Mononuclear cell (primary cell): ENCODE results near the gene KCNAB1. TPM values are rescaled to one million over a fixed set of nuclear protein-coding genes. Genes with fewer than 3 reads are reported as not detected.
"Not testable (repeated sequence)": the region's sequence is repeated elsewhere in the genome, so short reads cannot be mapped to it uniquely, and the experiment has no call there.

Source experiments
- H3K27me3 ChIP-seq: 2 replicates; pipeline ENCODE4 v1.6.0; 2011; ENCODE audit warnings: low read length, control low read depth; ENCODE audit not compliant: insufficient read depth
- H3K4me1 ChIP-seq: 2 replicates; pipeline ENCODE4 v1.5.1; 2011; ENCODE audit warnings: mild to moderate bottlenecking, low read length, control low read depth; ENCODE audit not compliant: insufficient read depth
- H3K4me3 ChIP-seq: 2 replicates; pipeline ENCODE4 v1.5.1; 2011; ENCODE audit warnings: mild to moderate bottlenecking, low read length, moderate library complexity
- H3K9me3 ChIP-seq: 2 replicates; pipeline ENCODE4 v1.5.1; 2011; ENCODE audit warnings: low read depth, mild to moderate bottlenecking, control low read depth, low read length
- total RNA-seq: library from RNA; depleted of rRNA; stranded (reverse); fragments of >200 nt; gene quantifications from one replicate; pipeline ENCODE4 v1.2.3, GENCODE V29; 2012

The KCNAB1 gene
- total RNA-seq, 1 donor, result not detected

DNA sequence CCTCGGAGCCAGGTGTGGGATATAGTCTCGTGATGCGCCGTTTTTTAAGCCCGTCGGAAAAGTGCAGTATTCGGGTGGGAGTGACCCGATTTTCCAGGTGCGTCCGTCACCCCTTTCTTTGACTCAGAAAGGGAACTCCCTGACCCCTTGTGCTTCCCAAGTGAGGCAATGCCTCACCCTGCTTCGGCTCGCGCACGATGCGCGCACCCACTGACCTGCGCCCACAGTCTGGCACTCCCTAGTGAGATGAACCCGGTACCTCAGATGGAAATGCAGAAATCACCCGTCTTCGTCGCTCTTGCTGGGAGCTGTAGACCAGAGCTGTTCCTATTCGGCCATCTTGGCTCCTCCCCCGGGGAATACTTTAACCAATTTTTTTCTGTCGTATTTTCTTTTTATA is 164.3 kb downstream of the KCNAB1 start:
- H3K9me3 ChIP-seq, H3K4me3 ChIP-seq, H3K4me1 ChIP-seq: not testable (repeated sequence)
- peaks cover 14% of the 10 kb centered on the region for H3K27me3 ChIP-seq

DNA sequence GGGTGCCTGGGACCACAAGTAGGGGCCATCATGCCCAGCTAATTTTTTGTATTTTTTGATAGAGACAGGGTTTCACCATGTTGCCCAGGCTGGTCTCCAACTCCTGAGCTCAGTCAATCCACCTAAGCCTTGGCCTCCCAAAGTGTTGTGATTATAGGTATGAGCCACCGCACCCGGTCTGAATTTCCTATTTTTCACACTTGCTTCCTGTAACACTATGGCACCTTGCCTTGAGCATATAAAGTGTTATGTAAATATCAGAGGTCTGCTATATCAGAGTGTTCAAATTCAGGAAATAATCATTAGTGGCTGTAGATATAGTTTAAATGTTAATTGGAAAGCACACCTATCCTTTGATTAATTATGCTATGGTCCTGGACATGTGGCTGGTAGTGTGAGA is 165.2 kb downstream of the KCNAB1 start:
- H3K27me3 ChIP-seq, result peaks cover 24% of the 10 kb centered on the region
- no peak overlapping the region for H3K4me3 ChIP-seq
- no peaks in the 10 kb centered on the region for H3K4me1 ChIP-seq
- no peaks in the 10 kb centered on the region for H3K9me3 ChIP-seq

DNA sequence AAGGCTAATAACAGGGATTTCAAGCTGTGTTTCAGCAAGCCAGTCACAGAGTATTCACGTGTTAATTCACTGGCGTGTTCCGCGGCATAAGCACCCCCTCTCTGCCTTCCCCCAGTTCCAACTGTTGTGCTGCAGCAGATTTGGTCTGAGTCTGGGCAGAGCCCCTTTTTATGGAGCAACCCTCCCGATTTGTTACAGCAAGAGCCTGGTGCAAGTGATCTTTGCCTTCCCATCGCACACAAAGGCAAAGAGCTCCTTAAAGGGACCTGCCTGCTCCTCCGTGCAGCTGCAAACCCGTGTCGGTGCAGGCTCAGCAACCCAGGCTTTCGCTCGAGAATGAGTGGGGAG is 170.5 kb downstream of the KCNAB1 start:
- H3K27me3 ChIP-seq, result peaks cover 50% of the 10 kb centered on the region

DNA sequence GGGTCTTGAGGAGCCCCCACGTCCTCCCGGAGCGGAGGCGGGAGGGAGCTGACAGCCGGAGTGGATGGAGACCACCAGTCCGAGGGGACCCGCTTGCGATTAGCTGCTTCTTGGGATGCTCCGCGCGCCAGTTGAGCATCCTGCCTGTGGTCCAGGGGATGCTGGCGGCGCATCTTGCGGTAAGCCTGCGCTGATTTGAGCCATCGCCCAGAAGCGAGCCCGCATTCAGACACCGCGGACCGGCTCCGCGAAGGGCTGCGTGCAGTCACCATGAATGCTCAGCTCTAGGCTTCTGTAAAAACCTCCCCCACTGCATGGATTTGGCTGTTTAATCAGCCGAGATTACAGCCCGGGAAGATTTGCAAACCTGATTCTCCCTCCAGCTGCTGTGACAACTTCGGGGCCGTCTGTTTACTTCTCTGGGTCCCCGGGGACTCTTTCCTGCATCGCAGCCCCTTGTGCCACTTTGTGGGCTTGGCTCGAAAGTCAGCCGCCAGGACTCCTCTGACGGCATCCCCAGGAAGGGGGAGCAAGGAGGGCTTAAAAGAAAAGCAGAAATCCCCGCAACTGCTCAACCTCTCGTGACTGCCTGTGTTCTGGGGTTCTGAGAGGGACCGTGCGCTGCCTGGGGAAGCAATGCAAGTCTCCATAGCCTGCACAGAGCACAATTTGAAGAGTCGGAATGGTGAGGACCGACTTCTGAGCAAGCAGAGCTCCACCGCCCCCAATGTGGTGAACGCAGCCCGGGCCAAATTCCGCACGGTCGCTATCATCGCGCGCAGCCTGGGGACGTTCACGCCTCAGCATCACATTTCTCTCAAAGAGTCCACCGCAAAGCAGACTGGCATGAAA is 171.1 kb downstream of the KCNAB1 start:
- no peak overlapping the region for H3K4me3 ChIP-seq
- H3K27me3 ChIP-seq, result peaks cover 50% of the 10 kb centered on the region
- H3K4me1 ChIP-seq, result peaks cover 12% of the 10 kb centered on the region

More for the DNA sequence above, 170.5 kb downstream of the KCNAB1 start:
- Histone ChIP-seq H3K4me3 (no peak overlapping the region), H3K9me3 (no peaks in the 10 kb centered on the region), H3K4me1 (peaks cover 12% of the 10 kb centered on the region)

DNA sequence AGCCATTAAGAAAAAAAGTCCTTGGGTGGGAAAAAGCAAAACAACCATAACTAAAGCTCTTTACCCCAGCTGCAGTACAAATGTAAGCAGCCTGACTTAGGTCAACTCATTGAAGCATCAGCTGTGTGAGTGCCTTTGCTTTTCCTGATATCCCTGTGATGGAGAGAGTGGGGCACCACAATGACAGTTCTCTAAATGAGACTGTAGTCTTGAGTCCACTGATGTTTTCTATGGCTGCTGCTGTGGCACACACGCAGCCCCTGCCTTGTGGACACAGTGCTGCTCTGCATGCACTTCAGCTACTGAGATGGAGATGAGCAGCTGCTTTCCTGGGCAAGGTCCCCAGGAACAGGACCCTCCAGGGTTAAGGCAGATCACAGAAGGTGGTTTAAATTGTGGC is 173.2 kb downstream of the KCNAB1 start:
- peaks cover 47% of the 10 kb centered on the region for H3K27me3 ChIP-seq
- no peak overlapping the region for H3K4me3 ChIP-seq
- no peaks in the 10 kb centered on the region for H3K9me3 ChIP-seq
- peaks cover 12% of the 10 kb centered on the region for H3K4me1 ChIP-seq

More for the DNA sequence above, 171.1 kb downstream of the KCNAB1 start:
- no peaks in the 10 kb centered on the region for H3K9me3 ChIP-seq

DNA sequence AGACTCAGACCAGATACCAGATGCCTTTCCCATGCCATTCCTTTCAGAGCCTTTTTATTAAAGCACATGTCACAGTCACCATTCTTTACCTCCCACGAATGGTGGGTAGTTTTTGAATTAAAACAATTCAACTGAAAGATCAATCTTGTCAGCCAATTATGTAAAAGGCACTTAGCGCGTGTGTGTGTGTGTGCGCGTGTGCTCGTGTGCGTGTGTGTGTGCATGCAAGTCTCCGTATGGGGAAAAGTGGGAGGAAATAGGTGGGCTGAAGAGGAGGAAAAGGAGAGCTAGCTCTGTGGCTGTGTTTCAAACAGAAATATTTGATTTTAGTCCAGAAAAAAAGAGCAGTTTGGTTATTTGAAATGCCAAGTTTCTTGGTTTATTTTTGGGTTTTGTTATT is 177.2 kb downstream of the KCNAB1 start:
- Histone ChIP-seq H3K27me3 (peaks cover 6% of the 10 kb centered on the region), H3K4me3 (no peak overlapping the region), H3K4me1 (peaks cover 28% of the 10 kb centered on the region), H3K9me3 (no peaks in the 10 kb centered on the region)

DNA sequence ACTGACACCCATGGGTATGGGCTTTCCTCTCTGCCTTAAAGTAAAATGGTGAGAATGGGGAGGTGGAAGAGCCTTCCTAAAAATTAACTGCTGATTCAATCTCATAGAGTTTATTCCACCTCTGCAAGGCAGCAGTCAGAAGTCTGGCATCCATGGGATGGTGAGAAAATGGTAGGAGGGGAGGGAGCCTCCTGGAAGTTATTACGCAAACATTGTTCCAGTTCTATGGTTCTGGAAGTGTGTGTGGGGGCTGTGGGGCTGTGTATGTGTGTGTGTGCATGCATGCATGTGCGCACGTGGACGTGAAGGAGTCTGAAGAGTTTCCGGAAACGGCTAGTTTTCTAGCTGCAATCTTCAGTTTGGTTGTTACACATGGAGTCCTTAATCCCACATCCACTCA is 177.6 kb downstream of the KCNAB1 start:
- H3K9me3 ChIP-seq, result no peaks in the 10 kb centered on the region
- peaks cover 3% of the 10 kb centered on the region for H3K27me3 ChIP-seq
- H3K4me3 ChIP-seq, result no peak overlapping the region
- peaks cover 32% of the 10 kb centered on the region for H3K4me1 ChIP-seq

DNA sequence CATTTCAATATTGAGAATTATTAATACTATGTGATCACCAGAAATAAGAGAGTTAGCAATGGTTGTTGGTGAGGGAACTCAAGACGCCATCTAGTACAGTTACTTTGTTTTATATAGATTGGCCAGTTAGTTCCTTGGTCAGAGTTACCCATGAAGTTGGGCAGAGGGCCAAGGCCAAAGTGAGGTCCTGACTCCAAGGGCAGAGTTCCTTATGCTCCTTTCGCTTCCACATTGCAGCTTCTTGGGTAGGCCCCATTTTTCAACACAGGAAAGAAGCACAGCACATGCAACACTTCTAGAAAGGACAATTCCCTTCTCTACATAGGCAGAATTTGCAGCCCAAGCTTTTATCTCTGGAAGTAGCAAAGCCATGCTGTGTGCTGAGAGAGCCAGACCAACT is 178.6 kb downstream of the KCNAB1 start:
- no peak overlapping the region for H3K4me3 ChIP-seq
- H3K27me3 ChIP-seq, result no peaks in the 10 kb centered on the region
- H3K9me3 ChIP-seq, result no peaks in the 10 kb centered on the region
- peaks cover 40% of the 10 kb centered on the region for H3K4me1 ChIP-seq

DNA sequence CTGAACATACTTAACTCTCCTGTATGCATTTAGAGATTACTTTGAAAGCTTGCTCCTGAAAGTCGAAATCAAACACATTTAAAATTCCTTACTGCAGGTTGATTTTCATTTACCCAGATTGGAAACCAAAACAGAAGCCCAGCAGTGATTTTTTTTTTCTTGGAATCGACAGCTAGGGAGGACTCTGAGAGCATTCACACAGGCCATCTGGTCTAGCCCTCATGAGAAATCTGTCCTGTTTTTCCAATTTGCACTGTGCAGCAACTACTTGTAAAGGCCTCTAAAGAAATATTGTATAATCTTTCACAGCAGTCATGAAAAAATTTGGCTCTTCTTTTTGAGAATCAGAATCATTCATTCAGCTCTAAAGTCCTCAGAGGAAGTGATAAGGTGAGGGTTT is 179.2 kb downstream of the KCNAB1 start:
- peaks cover 40% of the 10 kb centered on the region for H3K4me1 ChIP-seq
- H3K27me3 ChIP-seq, result no peaks in the 10 kb centered on the region
- no peaks in the 10 kb centered on the region for H3K9me3 ChIP-seq
- H3K4me3 ChIP-seq, result no peak overlapping the region

DNA sequence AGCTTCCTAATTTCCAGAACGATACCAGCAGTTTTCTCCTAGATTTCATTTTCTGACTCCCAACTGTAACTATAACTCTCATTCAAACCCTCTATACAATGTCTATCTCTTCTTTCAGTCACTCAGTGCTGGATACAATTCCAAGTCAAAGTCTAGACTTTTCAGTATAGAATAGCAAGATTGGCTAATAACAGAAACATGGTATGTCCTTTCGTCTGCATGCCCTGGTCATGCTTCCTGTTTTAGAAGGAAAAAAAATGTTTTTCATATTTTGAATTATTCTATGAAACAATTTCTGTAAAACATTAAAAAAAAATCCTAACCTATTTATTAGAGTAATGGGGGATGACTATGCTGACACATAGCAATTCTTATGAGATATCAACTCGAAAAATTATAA is 180.0 kb downstream of the KCNAB1 start:
- H3K27me3 ChIP-seq, result no peaks in the 10 kb centered on the region
- H3K4me3 ChIP-seq, result no peak overlapping the region
- peaks cover 40% of the 10 kb centered on the region for H3K4me1 ChIP-seq
- no peaks in the 10 kb centered on the region for H3K9me3 ChIP-seq

DNA sequence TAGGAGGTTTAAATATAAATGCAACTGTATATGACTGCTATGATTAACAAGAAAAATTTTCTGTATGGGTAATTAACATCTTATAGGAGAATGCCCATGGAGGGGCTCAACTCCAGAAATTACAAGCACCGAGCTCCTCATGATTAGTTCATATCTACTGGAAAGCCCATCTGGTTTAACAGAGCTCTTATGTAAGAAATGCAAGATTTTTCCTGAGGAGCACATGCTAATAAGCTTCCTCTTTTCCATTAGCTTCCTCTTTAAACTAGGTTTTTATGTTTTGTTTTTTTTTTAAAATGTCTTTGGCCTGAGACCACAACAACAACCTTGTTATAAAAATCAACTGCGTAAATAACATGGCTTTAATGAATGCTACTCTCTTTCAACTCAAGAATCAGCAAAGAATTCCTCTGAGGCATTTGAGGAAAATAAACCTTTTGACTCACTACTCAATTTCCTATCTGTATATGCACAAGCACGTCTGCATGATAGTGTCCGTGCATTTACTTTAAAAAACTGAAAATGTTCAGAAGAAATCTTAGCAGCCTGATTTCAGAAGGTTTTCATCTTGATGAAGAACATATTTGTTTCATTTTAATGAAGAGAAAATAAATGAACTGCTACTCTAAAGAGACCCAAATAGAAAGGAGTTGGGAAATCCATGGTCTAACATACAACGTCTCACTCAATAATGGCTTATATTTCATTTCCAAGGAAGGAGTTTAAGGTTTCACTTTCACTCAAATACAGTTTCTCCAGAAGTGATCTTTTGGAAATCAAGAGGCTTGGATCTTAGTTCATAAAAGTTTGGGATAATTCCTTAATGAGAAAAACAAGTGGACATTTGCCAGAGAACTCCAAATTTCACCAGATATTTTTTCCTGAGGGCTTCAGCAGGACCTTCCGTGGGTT is 180.8 kb downstream of the KCNAB1 start:
- no peaks in the 10 kb centered on the region for H3K27me3 ChIP-seq
- H3K9me3 ChIP-seq, result no peaks in the 10 kb centered on the region
- peaks cover 40% of the 10 kb centered on the region for H3K4me1 ChIP-seq
- no peak overlapping the region for H3K4me3 ChIP-seq

DNA sequence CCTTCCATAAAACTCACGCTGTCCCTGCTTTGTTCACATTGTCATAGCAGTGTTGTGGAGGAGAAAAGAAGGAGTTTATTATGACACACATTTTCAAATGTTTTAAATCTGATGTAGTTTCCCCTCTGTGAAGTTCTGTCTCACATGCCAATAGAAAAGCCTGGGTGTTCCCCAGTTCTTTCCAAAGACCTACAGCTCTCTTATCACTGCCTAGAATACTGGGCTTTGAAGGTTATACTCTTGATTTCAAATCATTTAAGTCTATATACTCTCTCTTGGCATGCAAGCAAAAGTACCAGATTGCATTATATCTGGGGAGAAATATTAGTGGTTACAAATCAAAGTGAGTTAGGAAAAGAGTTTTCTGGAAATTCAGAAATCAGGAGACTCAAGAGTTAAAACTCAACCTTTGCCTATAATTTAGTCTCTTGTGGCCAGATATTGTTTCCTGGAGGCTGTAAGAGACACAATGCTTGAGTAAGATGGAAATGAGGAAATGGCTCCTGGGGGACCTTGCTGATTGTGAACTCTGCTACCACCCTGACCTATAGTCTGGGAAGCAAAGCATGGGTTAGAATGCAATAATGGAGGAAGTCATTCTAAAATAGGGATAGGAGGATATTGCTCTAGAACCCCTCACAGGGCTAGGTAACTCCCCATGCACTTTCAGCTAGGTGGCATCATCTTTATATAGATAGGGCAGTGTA is 182.8 kb downstream of the KCNAB1 start:
- Histone ChIP-seq H3K4me3 (no peak overlapping the region), H3K4me1 (peaks cover 40% of the 10 kb centered on the region), H3K9me3 (no peaks in the 10 kb centered on the region)

DNA sequence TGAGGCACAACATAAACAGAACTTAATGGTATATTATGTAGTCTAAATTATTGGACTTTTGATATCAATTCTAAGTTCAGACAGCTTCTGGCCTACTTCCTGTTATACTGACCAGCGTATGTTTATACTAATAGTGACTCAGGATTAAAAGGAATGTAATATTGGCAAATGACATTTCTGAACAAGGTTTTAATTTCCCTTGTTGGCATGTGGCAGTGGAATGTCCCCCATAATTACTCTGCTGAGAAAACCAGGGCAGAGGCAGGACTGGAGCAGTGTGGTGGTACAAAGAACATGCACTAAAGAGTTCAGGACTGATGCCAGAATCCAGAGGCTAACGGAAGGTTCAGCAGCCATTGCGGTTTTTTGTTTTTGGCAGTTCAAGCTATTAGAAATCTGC is 184.0 kb downstream of the KCNAB1 start:
- Histone ChIP-seq H3K4me1 (peaks cover 34% of the 10 kb centered on the region), H3K9me3 (no peaks in the 10 kb centered on the region), H3K27me3 (no peaks in the 10 kb centered on the region), H3K4me3 (no peak overlapping the region)

More for the DNA sequence above, 182.8 kb downstream of the KCNAB1 start:
- no peaks in the 10 kb centered on the region for H3K27me3 ChIP-seq

DNA sequence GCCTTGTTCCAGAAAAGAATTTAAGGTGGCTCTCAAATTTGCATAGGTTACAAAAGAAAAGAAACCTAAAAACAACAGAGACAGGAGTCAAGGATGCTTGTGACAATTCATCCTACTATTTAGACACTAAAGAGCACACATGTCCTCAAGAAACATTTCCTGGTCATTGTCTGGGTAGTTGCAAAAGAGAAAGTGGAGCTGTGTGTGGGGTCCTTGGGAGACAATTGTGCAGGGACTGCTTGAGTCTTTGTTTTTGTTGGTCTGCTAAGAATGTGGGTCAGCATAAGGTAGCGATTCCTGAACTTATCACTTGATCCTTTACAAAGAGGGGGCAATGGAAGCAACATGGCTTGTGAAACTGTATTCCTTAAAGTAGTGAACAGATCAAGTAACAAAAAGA is 185.3 kb downstream of the KCNAB1 start:
- H3K27me3 ChIP-seq, result no peaks in the 10 kb centered on the region
- H3K4me3 ChIP-seq, result no peak overlapping the region
- no peaks in the 10 kb centered on the region for H3K9me3 ChIP-seq
- H3K4me1 ChIP-seq, result peaks cover 24% of the 10 kb centered on the region

DNA sequence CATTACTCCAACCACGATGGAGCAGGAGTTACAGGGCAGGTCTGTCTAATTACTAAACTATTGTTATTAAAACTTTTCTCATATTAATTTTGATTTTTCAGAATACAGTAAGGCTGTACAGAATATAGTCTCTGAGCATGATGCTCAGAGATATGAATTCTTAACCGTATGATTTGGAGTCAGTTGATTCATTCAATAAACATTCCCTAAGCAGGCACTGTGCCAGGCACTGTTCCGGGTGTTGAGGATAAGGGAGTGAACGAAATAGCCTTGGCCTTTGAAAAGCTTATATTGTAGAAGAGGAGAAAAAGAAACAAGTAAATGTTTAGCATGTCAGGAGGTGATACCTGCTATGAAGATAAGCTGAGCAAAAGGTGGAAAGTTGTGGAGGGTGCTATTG is 187.3 kb downstream of the KCNAB1 start:
- no peaks in the 10 kb centered on the region for H3K27me3 ChIP-seq
- H3K4me1 ChIP-seq, result peaks cover 11% of the 10 kb centered on the region
- H3K9me3 ChIP-seq, result no peaks in the 10 kb centered on the region
- H3K4me3 ChIP-seq, result no peak overlapping the region
